AG09309 (cell line): ENCODE results near the gene KIF6.
"Not testable (repeated sequence)": the region's sequence is repeated elsewhere in the genome, so short reads cannot be mapped to it uniquely, and the experiment has no call there.

ENCODE experiments used
- DNase-seq: peaks from one replicate; pipeline ENCODE4 v3.0.0-alpha.2; 2010; ENCODE audit warnings: low read depth
- H3K4me3 ChIP-seq: 2 replicates; pipeline ENCODE4 v1.5.1; 2011; ENCODE audit warnings: mild to moderate bottlenecking, low read depth, low read length, moderate library complexity; ENCODE audit not compliant: control insufficient read depth
- CTCF ChIP-seq: IDR thresholded peaks from 2 replicates; pipeline ENCODE4 v1.5.1; 2011; ENCODE audit warnings: mild to moderate bottlenecking, low read depth, low read length, inconsistent platforms; ENCODE audit not compliant: insufficient read depth, control insufficient read depth; ENCODE audit errors: missing control alignments

Gene KIF6

GRCh38 chr6:39752835-39753724, 27.9 kb upstream of the KIF6 start:
- H3K4me3 ChIP-seq = no peak overlapping the region
- DNase-seq = no peak
- TF ChIP-seq CTCF = no peak

GRCh38 chr6:39746795-39747194, 21.6 kb upstream of the KIF6 start:
- TF ChIP-seq CTCF = no peak
- DNase-seq = no peak
- H3K4me3 ChIP-seq = no peak overlapping the region

GRCh38 chr6:39733704-39734103, 8.5 kb upstream of the KIF6 start:
- H3K4me3 ChIP-seq = no peak overlapping the region
- TF ChIP-seq CTCF = no peak
- DNase-seq = no peak

- no peak overlapping the region for H3K4me3 ChIP-seq
- DNase-seq = no peak
- TF ChIP-seq CTCF = peak; percentile 25
These were observed 6.4 kb upstream of the KIF6 start for GRCh38 chr6:39731565-39731964.

- H3K4me3 ChIP-seq = no peak overlapping the region
- no peak for TF ChIP-seq CTCF
- DNase-seq = no peak
These were observed 4.7 kb upstream of the KIF6 start for GRCh38 chr6:39729945-39730344.

- peak overlapping the region; percentile 57 for H3K4me3 ChIP-seq
- no peak for DNase-seq
- TF ChIP-seq CTCF = no peak
These were observed 407 bp upstream of the KIF6 start for GRCh38 chr6:39725632-39725997.

- H3K4me3 ChIP-seq, DNase-seq: not testable (repeated sequence)
These were observed 1.9 kb downstream of the KIF6 start for GRCh38 chr6:39723350-39723749.
